ENCODE results near the gene RNF181. TPM values are rescaled to one million over a fixed set of nuclear protein-coding genes. Genes with fewer than 3 reads are reported as not detected.
A peak's percentile ranks its signal among the peaks of the same experiment; 100 is the strongest.

RNF181 gene, protein sequence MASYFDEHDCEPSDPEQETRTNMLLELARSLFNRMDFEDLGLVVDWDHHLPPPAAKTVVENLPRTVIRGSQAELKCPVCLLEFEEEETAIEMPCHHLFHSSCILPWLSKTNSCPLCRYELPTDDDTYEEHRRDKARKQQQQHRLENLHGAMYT
- 100 to 1,000 TPM in 1 of 2 donors, 10 to 100 TPM in 1; 86.0 to 106 TPM for total RNA-seq

DNA sequence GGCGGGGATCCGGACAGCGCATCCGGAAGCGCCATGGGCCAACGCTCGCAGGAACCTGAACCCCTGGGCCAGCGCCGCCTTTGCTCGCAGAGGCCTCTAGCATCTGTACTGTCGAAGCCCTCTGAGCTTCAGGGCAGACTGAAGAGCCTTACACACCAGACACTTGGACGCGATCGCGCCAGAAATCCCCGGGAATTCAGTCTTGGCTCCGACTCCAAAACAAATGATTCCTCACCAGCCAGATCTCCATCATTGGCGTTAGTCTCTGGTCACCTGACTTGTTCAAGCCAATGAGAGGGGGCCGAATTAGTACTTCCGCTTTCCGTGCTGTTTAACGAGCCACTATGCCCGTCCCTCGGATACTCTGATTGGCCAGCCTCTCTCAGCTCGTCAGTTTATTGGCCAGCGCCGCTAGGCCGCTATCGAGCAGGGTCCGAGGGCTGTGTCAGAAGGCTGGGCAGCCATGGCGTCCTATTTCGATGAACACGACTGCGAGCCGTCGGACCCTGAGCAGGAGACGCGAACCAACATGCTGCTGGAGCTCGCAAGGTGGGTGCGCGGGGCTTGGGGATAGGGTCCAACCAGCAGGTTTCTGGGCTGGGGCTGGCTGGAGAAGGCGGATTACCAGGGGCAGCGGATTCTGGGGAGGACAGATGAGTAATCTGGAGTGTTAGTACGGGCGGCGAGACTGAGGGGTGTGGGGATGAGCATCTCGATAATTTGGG is at the start of gene RNF181:
Gene RNF181, plus strand, starts transcription at position 445 of the 725 bp plus-strand sequence. Its CDS starts 19 bp downstream, at position 464.
- TF ChIP-seq, protein P1, sequence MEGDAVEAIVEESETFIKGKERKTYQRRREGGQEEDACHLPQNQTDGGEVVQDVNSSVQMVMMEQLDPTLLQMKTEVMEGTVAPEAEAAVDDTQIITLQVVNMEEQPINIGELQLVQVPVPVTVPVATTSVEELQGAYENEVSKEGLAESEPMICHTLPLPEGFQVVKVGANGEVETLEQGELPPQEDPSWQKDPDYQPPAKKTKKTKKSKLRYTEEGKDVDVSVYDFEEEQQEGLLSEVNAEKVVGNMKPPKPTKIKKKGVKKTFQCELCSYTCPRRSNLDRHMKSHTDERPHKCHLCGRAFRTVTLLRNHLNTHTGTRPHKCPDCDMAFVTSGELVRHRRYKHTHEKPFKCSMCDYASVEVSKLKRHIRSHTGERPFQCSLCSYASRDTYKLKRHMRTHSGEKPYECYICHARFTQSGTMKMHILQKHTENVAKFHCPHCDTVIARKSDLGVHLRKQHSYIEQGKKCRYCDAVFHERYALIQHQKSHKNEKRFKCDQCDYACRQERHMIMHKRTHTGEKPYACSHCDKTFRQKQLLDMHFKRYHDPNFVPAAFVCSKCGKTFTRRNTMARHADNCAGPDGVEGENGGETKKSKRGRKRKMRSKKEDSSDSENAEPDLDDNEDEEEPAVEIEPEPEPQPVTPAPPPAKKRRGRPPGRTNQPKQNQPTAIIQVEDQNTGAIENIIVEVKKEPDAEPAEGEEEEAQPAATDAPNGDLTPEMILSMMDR (IDR thresholded peaks at IDR 0.05) = no peak
- Histone ChIP-seq H3K27me3 (no peaks in the 10 kb centered on the region), H3K9ac (ENCODE audit: low read depth in 2 of 2, low read length in 2 of 2) (peak within 1 kb of the TSS; percentile 94 to 98), H3K27ac (peak within 1 kb of the TSS; percentile 82), H3K4me1 (peaks cover 6% of the 10 kb centered on the region), H3K9me3 (no peaks in the 10 kb centered on the region), H3K36me3 (no peaks in the 10 kb centered on the region), H3K4me3 (peak within 1 kb of the TSS; percentile 90)
- DNase-seq = peak; percentile 98
- intact Hi-C loops (cut with DNase I) = no loop called here

DNA sequence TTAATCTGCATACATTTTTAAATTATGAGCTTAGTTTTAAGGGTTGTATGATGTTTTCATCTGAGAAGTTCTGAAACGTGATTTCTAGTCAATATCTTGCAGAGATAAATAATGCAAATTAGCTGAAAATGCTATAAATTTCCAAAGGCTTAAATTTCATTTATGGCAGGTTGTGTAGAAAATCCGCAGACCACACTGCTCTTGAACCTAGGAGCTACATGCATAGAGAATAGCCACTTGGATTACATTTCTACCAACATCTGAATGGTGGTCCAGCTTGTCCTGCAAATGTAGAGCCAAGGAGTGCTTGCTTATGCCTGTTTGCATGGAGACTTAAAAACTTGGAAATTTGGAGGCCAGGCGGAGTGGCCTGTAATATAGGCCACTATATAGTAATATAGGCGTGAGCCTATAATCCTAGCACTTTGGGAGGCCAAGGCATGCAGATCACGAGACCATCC is 49.7 kb upstream of the RNF181 start:
- no peaks in the 10 kb centered on the region for H3K9me3 ChIP-seq
- intact Hi-C loops (cut with DNase I) = no loop called here
- no peak for DNase-seq
- TF ChIP-seq, protein P1 (IDR thresholded peaks at IDR 0.05) = no peak
- peaks cover 33% of the 10 kb centered on the region for H3K36me3 ChIP-seq
- H3K4me1 ChIP-seq = no peaks in the 10 kb centered on the region
- H3K9ac ChIP-seq (ENCODE audit: low read depth in 2 of 2, low read length in 2 of 2) = no peak overlapping the region
- no peak overlapping the region for H3K27ac ChIP-seq
- H3K4me3 ChIP-seq = no peak overlapping the region
- H3K27me3 ChIP-seq = no peaks in the 10 kb centered on the region

DNA sequence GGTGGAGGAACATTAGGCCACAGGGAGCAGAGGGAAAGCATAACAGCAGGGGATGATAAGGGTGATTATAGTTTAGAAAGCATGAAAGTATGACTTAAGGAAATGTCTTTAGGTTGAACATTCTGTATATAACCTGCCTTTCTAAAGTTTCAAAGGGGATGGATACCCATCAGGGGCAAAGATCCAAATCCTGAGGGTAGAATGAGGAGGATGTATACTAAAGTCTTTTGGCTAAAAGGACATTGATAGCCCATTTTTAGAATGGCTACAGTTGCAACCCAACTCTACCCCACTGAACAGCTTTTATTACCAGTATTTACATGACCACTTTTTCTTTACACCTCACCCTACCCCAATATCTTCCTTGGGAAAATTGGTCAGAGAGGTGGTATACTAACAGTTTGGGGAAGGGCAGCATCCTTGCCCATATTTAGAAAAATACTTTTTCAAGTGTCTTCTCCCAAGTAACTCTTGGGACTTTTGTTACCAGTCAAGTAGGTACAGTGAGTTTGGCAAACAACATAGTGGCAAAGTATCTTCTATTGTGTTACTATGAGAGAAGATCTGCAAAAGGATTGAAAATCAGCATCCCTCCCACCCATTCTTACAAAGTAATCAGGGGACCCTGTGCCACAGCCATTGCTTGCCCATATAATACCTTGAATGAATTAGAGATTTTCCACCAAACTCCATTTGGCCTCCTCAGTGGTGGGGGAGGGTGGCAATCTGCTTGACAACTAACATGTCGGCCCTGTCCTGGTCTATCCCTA is 48.3 kb upstream of the RNF181 start:
- TF ChIP-seq, protein P1 (IDR thresholded peaks at IDR 0.05) = no peak
- no peak overlapping the region for H3K4me3 ChIP-seq
- no peak for DNase-seq
- no peak overlapping the region for H3K27ac ChIP-seq
- intact Hi-C loops (cut with DNase I) = no loop called here
- H3K9ac ChIP-seq (ENCODE audit: low read depth in 2 of 2, low read length in 2 of 2) = no peak overlapping the region
- H3K36me3 ChIP-seq = peaks cover 31% of the 10 kb centered on the region
- H3K9me3 ChIP-seq = no peaks in the 10 kb centered on the region
- no peaks in the 10 kb centered on the region for H3K4me1 ChIP-seq
- no peaks in the 10 kb centered on the region for H3K27me3 ChIP-seq

DNA sequence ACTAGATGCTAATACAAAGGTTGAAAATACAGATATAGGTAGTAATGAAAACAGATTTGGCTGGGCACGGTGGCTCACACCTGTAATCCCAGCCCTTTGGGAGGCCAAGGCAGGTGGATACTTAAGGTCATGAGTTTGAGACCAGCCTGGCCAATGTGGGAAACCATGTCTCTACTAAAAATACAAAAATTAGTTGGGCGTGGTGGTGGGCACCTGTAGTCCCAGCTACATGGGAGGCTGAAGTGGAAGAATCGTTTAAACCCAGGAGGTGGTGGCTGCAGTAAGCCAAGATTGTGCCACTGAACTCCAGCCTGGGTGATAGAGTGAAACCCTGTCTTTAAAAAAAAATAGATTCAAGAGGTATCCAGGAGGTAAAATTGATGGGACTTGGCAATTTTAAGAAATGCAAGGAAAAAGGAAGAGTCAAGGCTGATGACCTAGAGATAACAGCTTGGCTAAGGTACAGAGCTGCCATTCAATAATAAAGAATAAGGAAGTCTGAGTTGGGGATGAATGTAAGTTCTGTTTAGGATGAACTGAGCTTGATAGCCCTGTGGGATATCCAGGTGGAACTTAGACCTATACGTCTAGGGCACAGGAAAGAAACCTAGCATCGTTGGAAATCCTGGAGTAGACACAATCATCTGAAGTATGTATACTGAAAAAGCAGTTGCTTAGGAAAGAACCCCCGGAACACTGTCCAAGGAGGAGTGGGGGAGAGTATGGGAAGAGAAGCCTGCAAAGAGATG is 47.5 kb upstream of the RNF181 start:
- no peaks in the 10 kb centered on the region for H3K9me3 ChIP-seq
- DNase-seq = no peak
- H3K27me3 ChIP-seq = no peaks in the 10 kb centered on the region
- TF ChIP-seq, protein P1 (IDR thresholded peaks at IDR 0.05) = no peak
- intact Hi-C loops (cut with DNase I) = no loop called here
- H3K36me3 ChIP-seq = peaks cover 24% of the 10 kb centered on the region
- no peak overlapping the region for H3K4me3 ChIP-seq
- no peak overlapping the region for H3K9ac ChIP-seq (ENCODE audit: low read depth in 2 of 2, low read length in 2 of 2)
- no peaks in the 10 kb centered on the region for H3K4me1 ChIP-seq
- no peak overlapping the region for H3K27ac ChIP-seq

DNA sequence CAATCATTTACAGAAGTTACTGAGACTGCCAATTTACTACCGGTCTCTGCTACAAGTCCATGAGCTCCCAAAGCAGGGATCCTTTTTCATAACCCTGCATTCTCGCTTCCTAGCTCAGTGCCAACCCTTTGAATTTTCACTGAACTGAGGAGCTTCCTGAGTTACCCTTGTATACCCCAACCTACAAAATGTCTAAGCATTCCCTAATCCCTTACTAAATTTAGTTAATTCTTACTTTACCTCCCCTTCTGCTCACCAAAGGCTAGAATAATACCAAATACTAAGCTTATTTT is 47.0 kb upstream of the RNF181 start:
- H3K9ac ChIP-seq (ENCODE audit: low read depth in 2 of 2, low read length in 2 of 2) = no peak overlapping the region
- H3K9me3 ChIP-seq = no peaks in the 10 kb centered on the region
- no peaks in the 10 kb centered on the region for H3K4me1 ChIP-seq
- DNase-seq = no peak
- no peak overlapping the region for H3K4me3 ChIP-seq
- intact Hi-C loops (cut with DNase I) = no loop called here
- TF ChIP-seq, protein P1 (IDR thresholded peaks at IDR 0.05) = no peak
- H3K36me3 ChIP-seq = peaks cover 19% of the 10 kb centered on the region
- no peak overlapping the region for H3K27ac ChIP-seq
- H3K27me3 ChIP-seq = no peaks in the 10 kb centered on the region
